Cardiac muscle cell (in vitro differentiated cells and primary cell): ENCODE measurements around the gene LUC7L3. TPM values are rescaled to one million over a fixed set of nuclear protein-coding genes. Genes with fewer than 3 reads are reported as not detected.

ENCODE experiments used
- DNase-seq, 2 donors: peaks; one replicate each; pipeline versions ENCODE4 v3.0.0 to v3.0.0-alpha.2; 2010 to 2017; ENCODE audit warnings: low read depth in 1 of 2, low spot score in 1 of 2
- H3K27ac ChIP-seq: fragments of 200-600 bp; sonication (generic); 2 replicates; pipeline ENCODE4 v1.5.1; 2016
- H3K27me3 ChIP-seq: fragments of 200-600 bp; sonication (generic); 2 replicates; pipeline ENCODE4 v1.6.0; 2016; ENCODE audit warnings: control low read depth
- H3K36me3 ChIP-seq: fragments of 200-600 bp; sonication (generic); 2 replicates; pipeline ENCODE4 v1.5.1; 2016; ENCODE audit warnings: control low read depth
- H3K4me1 ChIP-seq: fragments of 200-600 bp; sonication (generic); 2 replicates; pipeline ENCODE4 v1.8.1; 2017; ENCODE audit warnings: low read depth, mild to moderate bottlenecking, mixed run types
- H3K4me3 ChIP-seq: fragments of 200-600 bp; sonication (generic); 2 replicates; pipeline ENCODE4 v1.5.1; 2016; ENCODE audit warnings: mild to moderate bottlenecking
- H3K9me3 ChIP-seq: fragments of 200-600 bp; sonication (generic); 2 replicates; pipeline ENCODE4 v1.5.1; 2017; ENCODE audit warnings: low read depth, mild to moderate bottlenecking, control low read depth
- CTCF ChIP-seq: IDR thresholded peaks from 2 replicates; pipeline ENCODE4 v1.5.1; 2012; ENCODE audit warnings: low read depth, mild to moderate bottlenecking, low read length
- polyA plus RNA-seq: library from polyadenylated mRNA; unstranded; fragments of >200 nt; fragmentation: Nextera tagmentation; extraction: Ambion mirVana; gene quantifications from 2 replicates; pipeline ENCODE4 v1.2.1, GENCODE V29; 2016
- total RNA-seq: library from RNA; depleted of rRNA; stranded (reverse); fragments of >200 nt; gene quantifications from 2 replicates; pipeline ENCODE4 v1.2.3, GENCODE V29; 2016

LUC7L3 gene
- total and polyA plus RNA-seq, 2 experiments from 2014 or later: 289 to 398 TPM

GRCh38 chr17:50785126-50785525, 65.7 kb downstream of the LUC7L3 start:
- Histone ChIP-seq H3K4me3 (no peak overlapping the region), H3K36me3 (no peaks in the 10 kb centered on the region), H3K27me3 (no peaks in the 10 kb centered on the region), H3K4me1 (no peaks in the 10 kb centered on the region), H3K27ac (no peak overlapping the region), H3K9me3 (no peaks in the 10 kb centered on the region)
- no peak for TF ChIP-seq CTCF
- DNase-seq: no peak

GRCh38 chr17:50785946-50786570, 66.7 kb downstream of the LUC7L3 start:
- DNase-seq: peak in 1 of 2 donors; percentile 65
- H3K27ac ChIP-seq: no peak overlapping the region

DNA sequence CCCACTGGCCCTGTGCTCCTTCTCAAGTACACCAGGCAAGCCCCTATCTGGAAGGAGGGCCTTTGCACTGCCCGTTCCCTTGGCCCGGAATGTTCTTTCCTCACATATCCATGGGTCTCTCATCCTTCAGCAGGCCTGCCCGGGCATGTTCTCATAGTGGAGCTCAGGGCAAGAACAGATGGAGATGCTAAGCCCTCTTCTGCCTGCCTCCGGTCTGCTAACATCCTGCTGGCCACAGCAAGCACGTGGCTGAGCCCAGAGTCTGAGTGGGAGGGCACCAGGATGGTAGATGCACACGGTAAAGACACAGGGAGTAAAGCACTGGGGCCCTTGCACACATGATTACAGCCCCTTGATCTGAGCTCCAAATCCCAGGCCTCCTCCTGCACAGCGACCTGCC, 67.7 kb downstream of the LUC7L3 start:
- TF ChIP-seq CTCF: no peak
- Histone ChIP-seq H3K36me3 (no peaks in the 10 kb centered on the region), H3K4me3 (no peak overlapping the region), H3K4me1 (no peaks in the 10 kb centered on the region), H3K27ac (no peak overlapping the region), H3K9me3 (no peaks in the 10 kb centered on the region), H3K27me3 (no peaks in the 10 kb centered on the region)
- no peak for DNase-seq

More at GRCh38 chr17:50785946-50786570, 66.7 kb downstream of the LUC7L3 start:
- H3K4me3 ChIP-seq: no peak overlapping the region
- no peaks in the 10 kb centered on the region for H3K9me3 ChIP-seq
- no peaks in the 10 kb centered on the region for H3K36me3 ChIP-seq
- TF ChIP-seq CTCF: no peak
- H3K4me1 ChIP-seq: no peaks in the 10 kb centered on the region
- H3K27me3 ChIP-seq: no peaks in the 10 kb centered on the region

DNA sequence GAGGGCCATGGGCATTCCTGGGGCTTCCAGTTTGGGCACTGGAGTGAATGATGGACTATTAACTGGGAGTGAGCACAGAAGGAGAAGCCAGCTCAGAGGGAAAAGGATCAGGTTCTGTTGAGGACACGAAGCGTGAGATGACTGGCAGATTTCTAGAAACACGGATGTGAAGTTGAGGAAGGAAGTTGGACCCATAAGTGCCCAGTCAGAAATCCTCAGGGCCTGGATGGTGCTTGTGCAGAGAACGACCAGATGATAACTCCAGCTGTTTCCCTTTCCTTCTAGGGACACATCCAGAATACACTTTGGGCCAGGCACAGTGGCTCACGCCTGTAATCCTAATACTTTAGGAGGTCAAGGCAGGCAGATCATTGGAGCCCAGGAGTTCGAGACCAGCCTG, 71.2 kb downstream of the LUC7L3 start:
- Histone ChIP-seq H3K4me3 (no peak overlapping the region), H3K27ac (no peak overlapping the region), H3K27me3 (no peaks in the 10 kb centered on the region), H3K9me3 (no peaks in the 10 kb centered on the region), H3K4me1 (no peaks in the 10 kb centered on the region), H3K36me3 (no peaks in the 10 kb centered on the region)
- no peak for DNase-seq
- TF ChIP-seq CTCF: no peak

GRCh38 chr17:50792132-50792531, 72.7 kb downstream of the LUC7L3 start:
- Histone ChIP-seq H3K27me3 (no peaks in the 10 kb centered on the region), H3K4me3 (no peak overlapping the region), H3K36me3 (no peaks in the 10 kb centered on the region), H3K4me1 (peaks cover 2% of the 10 kb centered on the region), H3K9me3 (no peaks in the 10 kb centered on the region), H3K27ac (no peak overlapping the region)
- DNase-seq: no peak
- no peak for TF ChIP-seq CTCF
